H1 (cell line): Measurements from ENCODE around the gene OR2D2. TPM values are rescaled to one million over a fixed set of nuclear protein-coding genes. Genes with fewer than 3 reads are reported as not detected.

Experiments
- polyA plus RNA-seq, 7 experiments: library from polyadenylated mRNA; depleted of rRNA in 3 of 7; stranded (reverse) in 5 of 7; unstranded in 2 of 7; fragments of >200 nt in 5 of 7; fragments of 200-250 nt in 2 of 7; gene quantifications; 1 replicate in 5 of 7; 2 replicates in 1 of 7; 4 replicates in 1 of 7; pipeline versions ENCODE4 v1.2.1 to v1.2.3, GENCODE V29; 2011 to 2013; ENCODE audit warnings: missing spikeins in 2 of 7, mixed read lengths in 2 of 7
- total RNA-seq: library from RNA; stranded (reverse); fragmentation: NEBNext Ultra II Directional; extraction: Animal tissue kit (Norgen Biotek cat#: 25700); gene quantifications from 2 replicates; pipeline ENCODE4 v1.2.1, GENCODE V29; 2021

OR2D2 gene
- total and polyA plus RNA-seq, 2 of the 8 experiments (the other 6 are each of a cell fraction or from before 2014, with no cell fraction given), result 0.15 TPM; not detected in 1

Other genes starting within 250 kb of the OR2D2 start
- gene DCHS1, start 236.7 kb downstream of the OR2D2 start, total RNA-seq, result 10.5 and 11.3 TPM in 2 replicates
- gene DCHS1, start 236.7 kb downstream of the OR2D2 start, polyA plus RNA-seq (2011; rRNA removed), result 8.2 and 8.9 TPM in 2 replicates
- gene MRPL17, start 209.2 kb downstream of the OR2D2 start, total RNA-seq, result 70.5 and 71.7 TPM in 2 replicates
- 44.5 and 55.7 TPM in 2 replicates for gene MRPL17, start 209.2 kb downstream of the OR2D2 start, polyA plus RNA-seq (2011; rRNA removed)
- 0.17 and 0.22 TPM in 2 replicates for gene OR2AG2, start 120.5 kb downstream of the OR2D2 start, total RNA-seq
- 0.49 and 0.74 TPM in 2 replicates for gene OR2AG2, start 120.5 kb downstream of the OR2D2 start, polyA plus RNA-seq (2011; rRNA removed)
- not detected in 2 replicates for gene OR2AG1, start 109.5 kb downstream of the OR2D2 start, total RNA-seq
- not detected in 2 replicates for gene OR2AG1, start 109.5 kb downstream of the OR2D2 start, polyA plus RNA-seq (2011; rRNA removed)
- gene OR6A2, start 92.8 kb downstream of the OR2D2 start, total RNA-seq, result 0.10 and 0.20 TPM in 2 replicates
- gene OR6A2, start 92.8 kb downstream of the OR2D2 start, polyA plus RNA-seq (2011; rRNA removed), result 0.14 TPM in 2 replicates
- not detected in 2 replicates for gene OR10A5, start 46.8 kb downstream of the OR2D2 start, total RNA-seq
- not detected in 2 replicates for gene OR10A5, start 46.8 kb downstream of the OR2D2 start, polyA plus RNA-seq (2011; rRNA removed)
- gene OR10A2, start 29.4 kb downstream of the OR2D2 start, total RNA-seq, result not detected in 2 replicates
- not detected in 2 replicates for gene OR10A2, start 29.4 kb downstream of the OR2D2 start, polyA plus RNA-seq (2011; rRNA removed)
- not detected in 2 replicates for gene OR10A4, start 15.9 kb downstream of the OR2D2 start, total RNA-seq
- not detected in 2 replicates for gene OR10A4, start 15.9 kb downstream of the OR2D2 start, polyA plus RNA-seq (2011; rRNA removed)
- not detected in 2 replicates for gene OR2D3, start 28.5 kb upstream of the OR2D2 start, total RNA-seq
- not detected in 2 replicates for gene OR2D3, start 28.5 kb upstream of the OR2D2 start, polyA plus RNA-seq (2011; rRNA removed)
- 17.1 and 17.9 TPM in 2 replicates for gene ZNF215, start 33.9 kb upstream of the OR2D2 start, total RNA-seq
- 4.3 and 6.4 TPM in 2 replicates for gene ZNF215, start 33.9 kb upstream of the OR2D2 start, polyA plus RNA-seq (2011; rRNA removed)
- 3.2 and 5.0 TPM in 2 replicates for gene ZNF214, start 127.8 kb upstream of the OR2D2 start, total RNA-seq
- gene ZNF214, start 127.8 kb upstream of the OR2D2 start, polyA plus RNA-seq (2011; rRNA removed), result 0.71 and 0.80 TPM in 2 replicates
- gene NLRP14, start 128.0 kb upstream of the OR2D2 start, total RNA-seq, result 0.08 TPM in 1 of 2 replicates, not detected in the other
- 0.02 and 0.05 TPM in 2 replicates for gene NLRP14, start 128.0 kb upstream of the OR2D2 start, polyA plus RNA-seq (2011; rRNA removed)
- gene RBMXL2, start 196.5 kb upstream of the OR2D2 start, total RNA-seq, result not detected in 2 replicates
- gene RBMXL2, start 196.5 kb upstream of the OR2D2 start, polyA plus RNA-seq (2011; rRNA removed), result not detected in 2 replicates